ENCODE measurements around the gene OR6J1. TPM values are rescaled to one million over a fixed set of nuclear protein-coding genes. Genes with fewer than 3 reads are reported as not detected.

Gene OR6J1
- polyA plus RNA-seq, 1 of the 3 experiments (the other 2 are of a cell fraction), result not detected

DNA sequence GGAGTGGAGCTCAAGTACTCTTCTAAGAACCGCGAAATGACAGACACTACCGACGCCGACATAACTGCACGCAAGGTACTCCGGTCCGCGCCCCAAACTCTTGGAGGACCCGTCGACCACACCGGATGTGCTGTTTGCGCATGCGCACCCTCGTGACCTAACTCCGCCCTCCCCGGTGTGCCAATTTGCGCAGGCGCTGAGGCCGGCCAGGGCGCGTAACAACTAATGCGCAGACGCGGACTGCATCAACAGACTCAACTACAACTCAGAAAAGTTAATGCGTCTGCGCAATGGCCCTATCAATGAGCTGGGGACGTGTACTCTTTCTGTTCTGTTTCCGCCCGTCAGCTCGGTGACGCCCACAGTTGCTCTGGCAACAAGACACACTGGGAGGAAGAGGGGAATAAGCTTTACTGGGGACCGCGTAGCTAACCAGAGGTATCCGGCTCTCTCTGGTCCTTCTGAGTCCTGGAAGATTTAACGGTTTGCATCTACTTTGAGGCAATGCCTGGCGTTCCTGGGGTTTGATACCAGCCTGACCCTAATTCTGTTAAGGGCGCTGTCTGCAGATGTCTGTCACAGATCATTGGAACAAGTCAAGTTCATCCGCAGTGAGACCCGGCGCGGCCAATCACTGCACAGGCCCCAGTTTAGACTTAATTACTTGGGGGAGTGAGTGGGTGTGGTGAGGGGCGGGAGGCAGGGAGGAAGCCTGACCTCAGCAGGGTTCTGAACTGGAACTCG is 54.9 kb downstream of the OR6J1 start, which contains the start of gene DAD1:
Gene DAD1, minus strand, starts transcription at position 129 of the 744 bp plus-strand sequence. Its CDS starts 67 bp downstream, at position 62.
- WGBS (ENCODE audit: low lambda C conversion rate), result 2% methylated on average over 39 of the region's 44 CpGs
- H3F3A ChIP-seq (replicated peaks; ENCODE audit: insufficient read depth), result peaks cover 8% of the 10 kb centered on the region
- peak within 1 kb of the TSS; percentile 92 to 99 for H3K4me3 ChIP-seq (ENCODE audit: low read depth in 2 of 2, low read length in 1 of 2)
- ChIA-PET POLR2A (no interaction called here), CTCF (interaction anchor here (0.7 to 3.4 kb wide), 11 partner anchors 10 to 282 kb away, joined by 3 to 33 read pairs (median 4); partner anchors contain the start of genes ABHD4 and LRP10)
- peaks cover 48% of the 10 kb centered on the region for H3K79me2 ChIP-seq (ENCODE audit: insufficient read depth)
- H3K9ac ChIP-seq, result peak within 1 kb of the TSS; percentile 88
- H2AFZ ChIP-seq (ENCODE audit: low read depth), result peak within 1 kb of the TSS; percentile 93
- H4K20me1 ChIP-seq (ENCODE audit: insufficient read depth), result peaks cover 4% of the 10 kb centered on the region
- no peaks in the 10 kb centered on the region for H3K9me3 ChIP-seq
- H3K4me2 ChIP-seq, result peak within 1 kb of the TSS; percentile 88
- peaks cover 14% of the 10 kb centered on the region; the same call in 1 of the 2 replicates for H3K27me3 ChIP-seq (ENCODE audit: insufficient read depth)
- no peaks in the 10 kb centered on the region for H3K9me2 ChIP-seq
- H3K27ac ChIP-seq (ENCODE audit: low read depth in 2 of 2, low read length in 1 of 2), result peak within 1 kb of the TSS; percentile 82 to 93
- H3K4me1 ChIP-seq (ENCODE audit: control insufficient read depth in 1 of 2, insufficient read depth in 2 of 2, low read depth in 1 of 2, low read length in 1 of 2), result peaks cover 9 to 12% of the 10 kb centered on the region in 2 experiments; a peak in 2 of 4 replicates
- peaks cover 5 to 13% of the 10 kb centered on the region in 2 experiments for H3K36me3 ChIP-seq (replicated peaks in 1 of 2; ENCODE audit: control insufficient read depth in 1 of 2, insufficient read depth in 2 of 2, low read length in 1 of 2)
- peak; percentile 97 for DNase-seq
- TF ChIP-seq NRF1 (IDR thresholded peaks at IDR 0.05; ENCODE audit: low read depth, low read length), result peak; percentile 96
- TF ChIP-seq IRF3 (IDR thresholded peaks at IDR 0.05; ENCODE audit: low read depth, low read length), result no peak
- TF ChIP-seq FOXJ3 (CRISPR knock-in tag; IDR thresholded peaks at IDR 0.05), result no peak
- TF ChIP-seq SIN3A (IDR thresholded peaks at IDR 0.05; ENCODE audit: borderline replicate concordance, low read depth, low read length), result peak; percentile 55; the same call in 1 of the 2 replicates
- TF ChIP-seq FOXM1 (IDR thresholded peaks at IDR 0.05; ENCODE audit: low read depth), result no peak
- no peak for TF ChIP-seq GATA2 (CRISPR knock-in tag; IDR thresholded peaks at IDR 0.05)
- peak; percentile 39 for TF ChIP-seq CHD2 (IDR thresholded peaks at IDR 0.05; ENCODE audit: low read length, partially characterized antibody)
- TF ChIP-seq, protein P1, sequence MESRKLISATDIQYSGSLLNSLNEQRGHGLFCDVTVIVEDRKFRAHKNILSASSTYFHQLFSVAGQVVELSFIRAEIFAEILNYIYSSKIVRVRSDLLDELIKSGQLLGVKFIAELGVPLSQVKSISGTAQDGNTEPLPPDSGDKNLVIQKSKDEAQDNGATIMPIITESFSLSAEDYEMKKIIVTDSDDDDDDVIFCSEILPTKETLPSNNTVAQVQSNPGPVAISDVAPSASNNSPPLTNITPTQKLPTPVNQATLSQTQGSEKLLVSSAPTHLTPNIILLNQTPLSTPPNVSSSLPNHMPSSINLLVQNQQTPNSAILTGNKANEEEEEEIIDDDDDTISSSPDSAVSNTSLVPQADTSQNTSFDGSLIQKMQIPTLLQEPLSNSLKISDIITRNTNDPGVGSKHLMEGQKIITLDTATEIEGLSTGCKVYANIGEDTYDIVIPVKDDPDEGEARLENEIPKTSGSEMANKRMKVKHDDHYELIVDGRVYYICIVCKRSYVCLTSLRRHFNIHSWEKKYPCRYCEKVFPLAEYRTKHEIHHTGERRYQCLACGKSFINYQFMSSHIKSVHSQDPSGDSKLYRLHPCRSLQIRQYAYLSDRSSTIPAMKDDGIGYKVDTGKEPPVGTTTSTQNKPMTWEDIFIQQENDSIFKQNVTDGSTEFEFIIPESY (IDR thresholded peaks at IDR 0.05; ENCODE audit: borderline replicate concordance, low read depth), result no peak
- no peak for TF ChIP-seq RXRA (IDR thresholded peaks at IDR 0.05; ENCODE audit: borderline replicate concordance, low read depth)
- no peak for TF ChIP-seq MEF2A (IDR thresholded peaks at IDR 0.05; ENCODE audit: borderline replicate concordance, low read depth)
- TF ChIP-seq ELF1 (IDR thresholded peaks at IDR 0.05), result no peak
- TF ChIP-seq FOSL2 (IDR thresholded peaks at IDR 0.05; ENCODE audit: borderline replicate concordance, low read depth), result no peak
- TF ChIP-seq TAF1 (IDR thresholded peaks at IDR 0.05; ENCODE audit: borderline replicate concordance, low read depth, low read length), result peak; percentile 52; the same call in 1 of the 2 replicates
- peak; percentile 80 for TF ChIP-seq RFX5 (IDR thresholded peaks at IDR 0.05; ENCODE audit: low read length)
- no peak for TF ChIP-seq SMC3 (IDR thresholded peaks at IDR 0.05; ENCODE audit: low read depth, low read length)
- no peak for TF ChIP-seq CTCF (IDR thresholded peaks at IDR 0.05)
- TF ChIP-seq PBX3 (IDR thresholded peaks at IDR 0.05), result 0 out of 2 replicates have a peak, but pooled peaks have one; percentile 30
- TF ChIP-seq USF2 (IDR thresholded peaks at IDR 0.05; ENCODE audit: borderline replicate concordance, low read depth, low read length), result no peak
- no peak for TF ChIP-seq REST (IDR thresholded peaks at IDR 0.05; ENCODE audit: low read depth, low read length)
- TF ChIP-seq EZH2phosphoT487 (IDR thresholded peaks at IDR 0.05; ENCODE audit: borderline replicate concordance, low read depth), result no peak

Data from SK-N-SH (cell line).